WTC11 (cell line): ENCODE measurements around the gene FAM107B. TPM values are rescaled to one million over a fixed set of nuclear protein-coding genes. Genes with fewer than 3 reads are reported as not detected.

Source experiments
- ATAC-seq: fragments of 200-7000 bp; cut with Tn5 transposase; 2 replicates; pipeline ENCODE4 v1.10.0; 2021; ENCODE audit warnings: mild to moderate bottlenecking, moderate library complexity
- CTCF ChIA-PET: fragments of 300-600 bp; sonication (Branson Sonifier 250); formaldehyde crosslinking; loops from one replicate; lab custom pipeline; 2021; ENCODE audit warnings: antibody characterized with exemption; lab: Charles Lee
- POLR2A ChIA-PET: fragments of 350-600 bp; sonication (Branson Sonifier 250); formaldehyde crosslinking; loops from one replicate; lab custom pipeline; 2021; ENCODE audit warnings: antibody characterized with exemption; lab: Charles Lee
- DNase-seq: peaks from one replicate; pipeline ENCODE4 v3.0.0; 2021; ENCODE audit warnings: low spot score
- H3K27ac Mint-ChIP-seq: 2 replicates; pipeline ENCODE4 v1.8.0; 2021; ENCODE audit warnings: mixed read lengths
- H3K27me3 Mint-ChIP-seq: 2 replicates; pipeline ENCODE4 v1.8.0; 2021; ENCODE audit warnings: low read depth, mild to moderate bottlenecking, moderate library complexity, mixed read lengths
- H3K36me3 Mint-ChIP-seq: 2 replicates; pipeline ENCODE4 v1.8.0; 2021; ENCODE audit warnings: mixed read lengths
- H3K4me1 Mint-ChIP-seq: 2 replicates; pipeline ENCODE4 v1.8.0; 2022; ENCODE audit warnings: mixed read lengths
- H3K4me3 Mint-ChIP-seq: 2 replicates; pipeline ENCODE4 v1.8.0; 2021; ENCODE audit warnings: mild to moderate bottlenecking, moderate library complexity, mixed read lengths
- H3K9me3 Mint-ChIP-seq: 2 replicates; pipeline ENCODE4 v1.8.0; 2021; ENCODE audit warnings: mixed read lengths
- ATF6 ChIP-seq: sonication (generic); formaldehyde crosslinking; IDR thresholded peaks from 2 replicates; pipeline ENCODE4 v1.8.1; 2023; ENCODE audit warnings: mild to moderate bottlenecking, missing genetic modification reagents
- CDX4 ChIP-seq: fragments of 250-450 bp; sonication (Bioruptor Pico); IDR thresholded peaks from 2 replicates; pipeline ENCODE4 v1.9.0; 2021; ENCODE audit warnings: moderate library complexity, mild to moderate bottlenecking, inconsistent platforms, borderline replicate concordance
- HMGA2 ChIP-seq: fragments of 250-450 bp; sonication (Bioruptor Pico); IDR thresholded peaks from 2 replicates; pipeline ENCODE4 v1.4.0; 2021; ENCODE audit warnings: mild to moderate bottlenecking, moderate library complexity
- JAZF1 ChIP-seq: fragments of 250-450 bp; sonication (Bioruptor Pico); IDR thresholded peaks from 2 replicates; pipeline ENCODE4 v1.9.0; 2021; ENCODE audit warnings: moderate library complexity, mild to moderate bottlenecking, inconsistent platforms
- MLX ChIP-seq: sonication (generic); formaldehyde crosslinking; IDR thresholded peaks from 2 replicates; pipeline ENCODE4 v1.8.1; 2023; ENCODE audit warnings: mild to moderate bottlenecking, missing genetic modification reagents, moderate library complexity
- PREB ChIP-seq: sonication (generic); formaldehyde crosslinking; IDR thresholded peaks from 2 replicates; pipeline ENCODE4 v1.8.1; 2022; ENCODE audit warnings: mild to moderate bottlenecking, missing genetic modification reagents, moderate library complexity, borderline replicate concordance
- SMAD4 ChIP-seq: sonication (generic); formaldehyde crosslinking; IDR thresholded peaks from 2 replicates; pipeline ENCODE4 v1.8.0; 2022; ENCODE audit warnings: mild to moderate bottlenecking, missing genetic modification reagents
- STAT6 ChIP-seq: sonication (generic); formaldehyde crosslinking; conservative IDR thresholded peaks from 2 replicates; pipeline ENCODE4 v1.8.1; 2023; ENCODE audit warnings: mild to moderate bottlenecking, low read depth, missing genetic modification reagents, moderate library complexity
- ZNF121 ChIP-seq: sonication (generic); formaldehyde crosslinking; IDR thresholded peaks from 2 replicates; pipeline ENCODE4 v1.8.0; 2023; ENCODE audit warnings: missing genetic modification reagents
- ZNF138 ChIP-seq: sonication (generic); formaldehyde crosslinking; conservative IDR thresholded peaks from 2 replicates; pipeline ENCODE4 v1.8.1; 2022; ENCODE audit warnings: mild to moderate bottlenecking, moderate library complexity, missing genetic modification reagents
- ZNF219 ChIP-seq: sonication (generic); formaldehyde crosslinking; IDR thresholded peaks from 2 replicates; pipeline ENCODE4 v1.8.0; 2023; ENCODE audit warnings: missing genetic modification reagents, mild to moderate bottlenecking, borderline replicate concordance
- ZNF416 ChIP-seq: fragments of 250-450 bp; sonication (Bioruptor Pico); IDR thresholded peaks from 2 replicates; pipeline ENCODE4 v1.9.0; 2021; ENCODE audit warnings: mild to moderate bottlenecking, inconsistent platforms
- ZNF532 ChIP-seq: fragments of 250-450 bp; sonication (Bioruptor Pico); IDR thresholded peaks from 2 replicates; pipeline ENCODE4 v1.9.0; 2021; ENCODE audit warnings: mild to moderate bottlenecking, borderline replicate concordance
- total RNA-seq: library from RNA; stranded (reverse); gene quantifications from 3 replicates; pipeline ENCODE4 v1.2.3, GENCODE V29; 2021

The FAM107B gene
- total RNA-seq, 1 experiment from 2014 or later = 22.4 TPM

GRCh38 chr10:14653271-14654161 is 121.2 kb downstream of the FAM107B start (continued):
- no peak for TF ChIP-seq ZNF532 (CRISPR knock-in tag)

- peaks cover 71% of the 10 kb centered on the region for H3K4me1 Mint-ChIP-seq
These were observed 121.9 kb downstream of the FAM107B start for GRCh38 chr10:14652816-14653215.

More at GRCh38 chr10:14652816-14653215, 121.9 kb downstream of the FAM107B start:
- TF ChIP-seq ZNF219 (CRISPR knock-in tag) (no peak), CDX4 (CRISPR knock-in tag) (no peak), ZNF138 (CRISPR knock-in tag) (no peak), HMGA2 (CRISPR knock-in tag) (no peak), SMAD4 (CRISPR knock-in tag) (no peak), ZNF416 (CRISPR knock-in tag) (no peak), JAZF1 (CRISPR knock-in tag) (no peak), ATF6 (CRISPR knock-in tag) (no peak), MLX (CRISPR knock-in tag) (no peak), PREB (no peak), STAT6 (CRISPR knock-in tag) (no peak), ZNF121 (no peak)
- peak overlapping the region; percentile 79 for H3K27ac Mint-ChIP-seq
- peaks cover 4% of the 10 kb centered on the region; the same call in 1 of the 2 replicates for H3K27me3 Mint-ChIP-seq
- DNase-seq = no peak
- H3K36me3 Mint-ChIP-seq = no peaks in the 10 kb centered on the region
- no peak for ATAC-seq
- no peak overlapping the region for H3K4me3 Mint-ChIP-seq
- POLR2A ChIA-PET = no interaction called here
- CTCF ChIA-PET = interaction anchor here (1.8 kb wide), 1 partner anchor 105 kb away, joined by 6 read pairs; no protein-coding TSS in a partner anchor
- H3K9me3 Mint-ChIP-seq = peaks cover 7% of the 10 kb centered on the region
